Adipose tissue (tissue), 3 donors: ENCODE results near the gene PCDHGB2. TPM values are rescaled to one million over a fixed set of nuclear protein-coding genes. Genes with fewer than 3 reads are reported as not detected.
"Not testable (repeated sequence)": the region's sequence is repeated elsewhere in the genome, so short reads cannot be mapped to it uniquely, and the experiment has no call there.

Experiments
- H3K27ac ChIP-seq: one replicate; pipeline ENCODE4 v1.5.1; 2013; ENCODE audit warnings: low read depth, low read length
- WGBS, 3 donors: extraction: QIAGEN DNeasy Blood & Tissue Kit; methylation state at CpG; one replicate each; pipeline ENCODE4 v1.1.7; 2013; 5-methylcytosine and 5-hydroxymethylcytosine counted together
- polyA plus RNA-seq, 3 donors: library from polyadenylated mRNA; stranded (reverse); fragments of 200-250 nt; gene quantifications; one replicate each; pipeline ENCODE4 v1.2.3, GENCODE V29; 2013
- donor health status: healthy with polysubstance abuse.
- donor health status: Bipolar disorder and iron deficiency.
- donor health status: healthy.

The PCDHGB2 gene
- polyA plus RNA-seq, 3 donors: 0.58 to 0.90 (median 0.71) TPM

DNA sequence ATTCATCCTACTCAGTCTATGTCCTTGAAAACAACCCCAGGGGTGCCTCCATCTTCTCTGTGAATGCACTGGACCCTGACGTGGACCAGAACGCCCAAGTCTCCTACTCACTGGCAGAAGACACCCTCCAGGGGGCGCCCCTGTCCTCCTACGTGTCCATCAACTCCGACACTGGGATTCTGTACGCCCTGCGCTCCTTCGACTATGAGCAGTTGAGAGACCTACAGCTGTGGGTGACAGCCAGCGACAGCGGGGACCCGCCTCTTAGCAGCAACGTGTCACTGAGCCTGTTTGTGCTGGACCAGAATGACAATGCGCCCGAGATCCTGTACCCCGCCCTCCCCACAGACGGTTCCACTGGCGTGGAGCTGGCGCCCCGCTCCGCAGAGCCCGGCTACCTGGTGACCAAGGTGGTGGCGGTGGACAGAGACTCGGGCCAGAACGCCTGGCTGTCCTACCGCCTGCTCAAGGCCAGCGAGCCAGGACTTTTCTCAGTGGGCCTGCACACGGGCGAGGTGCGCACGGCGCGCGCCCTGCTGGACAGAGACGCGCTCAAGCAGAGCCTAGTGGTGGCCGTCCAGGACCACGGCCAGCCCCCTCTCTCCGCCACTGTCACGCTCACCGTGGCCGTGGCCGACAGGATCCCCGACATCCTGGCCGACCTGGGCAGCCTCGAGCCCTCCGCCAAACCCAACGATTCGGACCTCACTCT lies 15.8 kb downstream of the PCDHGB2 start:
- not testable (repeated sequence) for H3K27ac ChIP-seq
- WGBS, 3 donors: 42 to 50% (median 45%) methylated on average over 37 to 41 of the region's 48 CpGs

DNA sequence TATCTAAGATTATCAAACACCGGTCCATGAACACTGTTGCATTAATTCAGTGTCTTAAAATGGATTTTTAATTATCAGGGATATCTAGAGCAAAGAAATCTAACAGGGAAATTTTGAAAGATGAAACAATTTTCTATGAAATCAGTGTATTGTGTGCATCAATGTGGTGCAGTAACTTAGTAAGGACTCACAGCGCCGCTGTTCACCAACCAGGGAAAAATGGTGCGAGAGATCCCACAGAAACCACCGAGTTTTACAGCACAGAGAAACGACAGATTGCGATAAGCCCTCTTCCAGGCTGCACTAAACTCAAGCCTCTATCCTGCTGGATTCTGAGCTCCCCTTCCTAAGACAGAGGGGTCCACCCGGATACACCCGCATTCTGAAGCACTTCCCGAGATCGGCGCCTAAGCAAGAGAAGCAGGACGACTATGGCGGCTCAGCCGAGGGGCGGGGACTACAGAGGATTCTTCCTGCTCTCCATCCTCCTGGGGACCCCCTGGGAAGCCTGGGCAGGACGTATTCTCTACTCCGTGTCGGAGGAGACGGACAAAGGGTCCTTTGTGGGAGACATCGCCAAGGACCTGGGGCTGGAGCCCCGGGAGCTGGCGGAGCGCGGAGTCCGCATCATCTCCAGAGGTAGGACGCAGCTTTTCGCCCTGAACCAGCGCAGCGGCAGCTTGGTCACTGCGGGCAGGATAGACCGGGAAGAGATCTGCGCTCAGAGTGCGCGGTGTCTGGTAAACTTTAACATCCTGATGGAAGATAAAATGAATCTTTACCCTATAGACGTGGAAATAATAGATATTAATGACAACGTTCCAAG lies 22.9 kb downstream of the PCDHGB2 start, which contains the start of gene PCDHGA7:
TSS of gene PCDHGA7 (plus strand) at position 274 of the 826 bp plus-strand sequence. CDS start at position 432, 158 bp downstream.
- H3K27ac ChIP-seq: no peak within 1 kb of the TSS
- 12 to 15% (median 14%) methylated on average over 37 of the region's 37 CpGs for WGBS, 3 donors

- 27 to 35% (median 34%) methylated on average over 21 of the region's 21 CpGs for WGBS, 3 donors
- H3K27ac ChIP-seq: no peak overlapping the region
These were observed 23.6 kb downstream of the PCDHGB2 start for GRCh38 chr5:141383345-141383744.

DNA sequence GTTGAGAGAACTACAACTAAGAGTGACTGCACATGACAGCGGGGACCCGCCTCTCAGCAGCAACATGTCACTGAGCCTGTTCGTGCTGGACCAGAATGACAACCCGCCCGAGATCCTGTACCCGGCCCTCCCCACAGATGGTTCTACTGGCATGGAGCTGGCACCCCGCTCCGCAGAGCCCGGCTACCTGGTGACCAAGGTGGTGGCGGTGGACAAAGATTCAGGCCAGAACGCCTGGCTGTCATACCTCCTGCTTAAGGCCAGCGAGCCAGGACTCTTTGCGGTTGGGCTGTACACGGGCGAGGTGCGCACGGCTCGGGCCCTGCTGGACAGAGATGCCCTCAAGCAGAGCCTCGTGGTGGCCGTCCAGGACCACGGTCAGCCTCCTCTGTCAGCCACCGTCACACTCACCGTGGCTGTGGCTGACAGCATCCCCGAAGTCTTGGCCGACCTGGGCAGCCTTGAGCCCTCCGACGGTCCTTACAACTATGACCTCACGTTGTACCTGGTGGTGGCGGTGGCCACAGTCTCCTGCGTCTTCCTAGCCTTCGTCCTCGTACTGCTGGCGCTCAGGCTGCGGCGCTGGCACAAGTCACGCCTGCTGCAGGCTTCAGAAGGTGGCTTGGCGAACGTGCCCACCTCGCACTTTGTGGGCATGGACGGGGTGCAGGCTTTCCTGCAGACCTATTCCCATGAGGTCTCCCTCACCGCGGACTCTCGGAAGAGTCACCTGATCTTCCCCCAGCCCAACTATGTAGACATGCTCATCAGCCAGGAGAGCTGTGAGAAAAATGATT lies 24.9 kb downstream of the PCDHGB2 start:
- 43 to 48% (median 45%) methylated on average over 43 of the region's 43 CpGs for WGBS, 3 donors
- no peak overlapping the region for H3K27ac ChIP-seq

GRCh38 chr5:141387557-141388311 lies 27.9 kb downstream of the PCDHGB2 start, which contains the start of gene PCDHGB4:
PCDHGB4 (plus strand) TSS chr5:141387698; CDS start chr5:141387885, 187 bp downstream.
- WGBS, 3 donors: 6 to 13% (median 11%) methylated on average over 17 to 21 of the region's 40 CpGs
- not testable (repeated sequence) for H3K27ac ChIP-seq

DNA sequence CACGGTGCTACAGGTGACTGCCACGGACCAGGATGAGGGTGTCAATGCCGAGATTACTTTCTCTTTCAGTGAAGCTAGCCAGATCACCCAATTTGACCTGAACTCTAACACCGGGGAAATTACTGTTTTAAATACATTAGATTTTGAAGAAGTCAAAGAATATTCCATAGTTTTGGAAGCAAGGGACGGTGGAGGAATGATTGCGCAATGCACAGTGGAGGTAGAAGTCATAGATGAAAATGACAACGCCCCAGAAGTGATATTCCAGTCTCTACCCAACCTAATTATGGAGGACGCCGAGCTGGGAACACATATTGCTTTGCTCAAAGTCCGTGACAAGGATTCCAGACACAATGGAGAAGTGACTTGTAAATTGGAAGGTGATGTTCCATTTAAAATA lies 28.9 kb downstream of the PCDHGB2 start:
- WGBS, 3 donors: 41 to 48% (median 44%) methylated on average over 10 of the region's 10 CpGs
- no peak overlapping the region for H3K27ac ChIP-seq

- WGBS, 3 donors: 31 to 33% (median 32%) methylated on average over 73 to 77 of the region's 77 CpGs
- no peak overlapping the region for H3K27ac ChIP-seq
These were observed 29.6 kb downstream of the PCDHGB2 start for GRCh38 chr5:141389153-141390042.

DNA sequence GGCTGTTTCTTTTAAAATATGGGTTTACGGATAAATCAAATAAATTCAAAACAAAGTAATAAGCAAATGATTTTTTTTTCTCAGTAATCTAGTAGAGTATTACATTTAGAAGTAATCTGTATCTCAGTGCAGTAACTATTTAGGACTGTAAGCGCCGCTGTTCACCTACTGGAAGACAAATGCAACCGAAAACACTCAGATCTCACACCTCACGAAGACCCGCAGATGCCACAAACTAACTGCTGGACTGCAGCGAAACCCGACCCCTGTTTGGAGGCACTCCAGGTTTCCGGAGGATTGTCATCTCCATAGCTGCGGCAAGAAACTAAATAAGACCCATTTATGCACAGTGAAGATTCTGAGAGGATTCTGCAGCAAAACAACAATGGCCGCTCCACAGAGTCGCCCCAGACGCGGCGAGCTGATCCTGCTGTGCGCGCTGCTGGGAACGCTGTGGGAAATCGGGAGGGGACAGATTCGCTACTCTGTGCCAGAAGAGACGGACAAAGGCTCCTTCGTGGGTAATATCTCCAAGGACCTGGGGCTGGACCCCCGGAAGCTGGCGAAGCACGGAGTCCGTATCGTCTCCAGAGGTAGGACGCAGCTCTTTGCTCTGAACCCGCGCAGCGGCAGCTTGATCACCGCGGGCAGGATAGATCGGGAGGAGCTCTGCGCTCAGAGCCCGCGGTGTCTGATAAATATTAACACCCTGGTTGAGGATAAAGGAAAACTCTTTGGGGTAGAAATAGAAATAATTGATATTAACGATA lies 32.8 kb downstream of the PCDHGB2 start, which contains the start of gene PCDHGA8:
TSS of gene PCDHGA8 (plus strand) at position 205 of the 770 bp plus-strand sequence. CDS start at position 386, 181 bp downstream.
- H3K27ac ChIP-seq: no peak within 1 kb of the TSS
- 22 to 29% (median 28%) methylated on average over 38 of the region's 38 CpGs for WGBS, 3 donors

- WGBS, 3 donors: 33 to 35% (median 34%) methylated on average over 21 of the region's 21 CpGs
- H3K27ac ChIP-seq: no peak overlapping the region
These were observed 33.5 kb downstream of the PCDHGB2 start for GRCh38 chr5:141393267-141393666.

DNA sequence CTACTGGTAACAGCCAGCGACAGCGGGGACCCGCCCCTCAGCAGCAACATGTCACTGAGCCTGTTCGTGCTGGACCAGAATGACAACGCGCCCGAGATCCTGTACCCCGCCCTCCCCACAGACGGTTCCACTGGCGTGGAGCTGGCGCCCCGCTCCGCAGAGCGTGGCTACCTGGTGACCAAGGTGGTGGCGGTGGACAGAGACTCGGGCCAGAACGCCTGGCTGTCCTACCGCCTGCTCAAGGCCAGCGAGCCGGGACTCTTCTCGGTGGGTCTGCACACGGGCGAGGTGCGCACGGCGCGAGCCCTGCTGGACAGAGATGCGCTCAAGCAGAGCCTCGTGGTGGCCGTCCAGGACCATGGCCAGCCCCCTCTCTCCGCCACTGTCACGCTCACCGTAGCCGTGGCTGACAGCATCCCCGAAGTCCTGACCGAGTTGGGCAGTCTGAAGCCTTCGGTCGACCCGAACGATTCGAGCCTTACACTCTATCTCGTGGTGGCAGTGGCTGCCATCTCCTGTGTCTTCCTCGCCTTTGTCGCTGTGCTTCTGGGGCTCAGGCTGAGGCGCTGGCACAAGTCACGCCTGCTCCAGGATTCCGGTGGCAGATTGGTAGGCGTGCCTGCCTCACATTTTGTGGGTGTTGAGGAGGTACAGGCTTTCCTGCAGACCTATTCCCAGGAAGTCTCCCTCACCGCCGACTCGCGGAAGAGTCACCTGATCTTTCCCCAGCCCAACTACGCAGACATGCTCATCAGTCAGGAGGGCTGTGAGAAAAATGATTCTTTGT lies 34.8 kb downstream of the PCDHGB2 start:
- not testable (repeated sequence) for H3K27ac ChIP-seq
- 31 to 34% (median 34%) methylated on average over 37 to 41 of the region's 53 CpGs for WGBS, 3 donors

- WGBS, 3 donors: 3 to 8% (median 5%) methylated on average over 23 to 24 of the region's 43 CpGs
- H3K27ac ChIP-seq: not testable (repeated sequence)
These were observed 38.2 kb downstream of the PCDHGB2 start, which contains the start of gene PCDHGB5 for GRCh38 chr5:141397756-141398551. PCDHGB5 (plus strand) TSS chr5:141397947; CDS start chr5:141398128, 181 bp downstream.

DNA sequence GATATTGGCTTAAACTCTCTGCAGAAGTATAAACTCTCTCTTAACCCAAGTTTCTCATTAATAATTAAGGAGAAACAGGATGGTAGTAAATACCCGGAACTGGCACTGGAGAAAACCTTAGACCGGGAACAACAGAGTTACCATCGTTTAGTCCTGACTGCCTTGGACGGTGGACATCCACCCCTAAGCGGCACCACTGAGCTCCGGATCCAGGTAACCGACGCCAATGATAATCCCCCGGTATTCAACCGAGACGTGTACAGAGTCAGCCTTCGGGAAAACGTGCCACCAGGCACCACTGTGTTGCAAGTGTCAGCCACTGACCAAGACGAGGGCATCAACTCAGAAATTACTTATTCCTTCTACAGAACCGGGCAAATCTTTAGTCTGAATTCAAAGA lies 38.8 kb downstream of the PCDHGB2 start:
- 23 to 25% (median 24%) methylated on average over 15 of the region's 15 CpGs for WGBS, 3 donors
- no peak overlapping the region for H3K27ac ChIP-seq

- no peak overlapping the region for H3K27ac ChIP-seq
- 22 to 30% (median 27%) methylated on average over 61 of the region's 61 CpGs for WGBS, 3 donors
These were observed 39.9 kb downstream of the PCDHGB2 start for GRCh38 chr5:141399555-141400258.
